Measurements from ENCODE around the gene CDADC1. TPM values are rescaled to one million over a fixed set of nuclear protein-coding genes. Genes with fewer than 3 reads are reported as not detected.

Gene CDADC1
- total RNA-seq, 1 experiment from 2014 or later = 7.6 TPM

DNA sequence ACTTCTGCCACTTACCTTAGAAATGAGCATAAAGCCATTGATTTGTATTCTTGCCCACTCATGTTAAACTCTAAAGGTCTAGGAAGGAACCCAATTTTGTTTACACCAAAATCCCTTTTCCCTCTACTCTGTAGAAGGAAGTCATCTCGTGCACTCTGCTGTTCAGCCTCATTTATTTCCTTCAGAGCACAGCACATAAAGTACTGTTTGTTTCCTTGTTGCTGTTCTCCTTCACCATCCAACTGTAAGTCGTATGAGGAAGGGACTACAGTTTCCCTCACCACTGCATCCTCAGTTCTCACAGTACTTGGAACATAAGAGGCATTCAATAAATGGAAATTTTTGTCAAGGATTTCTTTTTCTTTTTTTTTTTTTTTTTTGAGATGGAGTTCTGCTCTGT is 24.6 kb downstream of the CDADC1 start:
- CTCF ChIA-PET = no interaction called here
- no TSS peak for BruUV-seq (replicated peaks)
- no peaks in the 10 kb centered on the region for H3K27me3 ChIP-seq (ENCODE audit: insufficient read depth, low read length)
- no peak overlapping the region for H3K4me2 ChIP-seq (ENCODE audit: low read length)
- no peaks in the 10 kb centered on the region for H4K20me1 ChIP-seq (ENCODE audit: insufficient read depth)
- no peaks in the 10 kb centered on the region for H3K9me2 ChIP-seq (ENCODE audit: insufficient read depth)
- H2AFZ ChIP-seq (ENCODE audit: low read depth, low read length, poor library complexity, severe bottlenecking) = no peak overlapping the region
- H3K9me3 ChIP-seq (ENCODE audit: control insufficient read depth in 1 of 2, insufficient read depth in 1 of 2, low read depth in 1 of 2, low read length in 2 of 2) = no peaks in the 10 kb centered on the region
- no peak for TF ChIP-seq CBX3 (IDR thresholded peaks at IDR 0.05; ENCODE audit: low read depth)
- TF ChIP-seq, protein P1, sequence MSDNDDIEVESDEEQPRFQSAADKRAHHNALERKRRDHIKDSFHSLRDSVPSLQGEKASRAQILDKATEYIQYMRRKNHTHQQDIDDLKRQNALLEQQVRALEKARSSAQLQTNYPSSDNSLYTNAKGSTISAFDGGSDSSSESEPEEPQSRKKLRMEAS (IDR thresholded peaks at IDR 0.05) = no peak
- TF ChIP-seq ZNF274 (IDR thresholded peaks at IDR 0.05; ENCODE audit: low read depth, low read length) = no peak
- no peak for TF ChIP-seq SIN3A (IDR thresholded peaks at IDR 0.05; ENCODE audit: low read depth)
- no peak for TF ChIP-seq POLR2A (IDR thresholded peaks at IDR 0.05; ENCODE audit: borderline replicate concordance, extremely low read depth, insufficient read depth, insufficient read length)
- no peak overlapping the region for H3K27ac ChIP-seq (ENCODE audit: low read depth, low read length)
- no peak overlapping the region for H3K9ac ChIP-seq (ENCODE audit: low read length)
- DNase-seq (ENCODE audit: low read depth, low spot score) (no peak), ATAC-seq (no peak)
- intact Hi-C loops (cut with micrococcal nuclease) = no loop called here
- no peaks in the 10 kb centered on the region; a peak in 1 of 4 replicates for H3K36me3 ChIP-seq (ENCODE audit: control insufficient read depth in 1 of 2, insufficient read depth in 2 of 2, low read length in 2 of 2)
- no peaks in the 10 kb centered on the region for H3K4me1 ChIP-seq (ENCODE audit: control insufficient read depth in 1 of 2, insufficient read depth in 2 of 2, low read length in 2 of 2)
- POLR2A ChIA-PET = no interaction called here
- no peaks in the 10 kb centered on the region for H3K79me2 ChIP-seq (ENCODE audit: insufficient read depth, low read length)
- RAD21 ChIA-PET (ENCODE audit: low non-redundant PET in 1 of 2, low total read pairs in 2 of 2, uncharacterized antibody in 2 of 2, unreplicated experiment in 2 of 2) = no interaction called here
- no peak overlapping the region for H3K4me3 ChIP-seq (replicated peaks in 1 of 2; ENCODE audit: low read depth in 1 of 2, low read length in 2 of 2)

DNA sequence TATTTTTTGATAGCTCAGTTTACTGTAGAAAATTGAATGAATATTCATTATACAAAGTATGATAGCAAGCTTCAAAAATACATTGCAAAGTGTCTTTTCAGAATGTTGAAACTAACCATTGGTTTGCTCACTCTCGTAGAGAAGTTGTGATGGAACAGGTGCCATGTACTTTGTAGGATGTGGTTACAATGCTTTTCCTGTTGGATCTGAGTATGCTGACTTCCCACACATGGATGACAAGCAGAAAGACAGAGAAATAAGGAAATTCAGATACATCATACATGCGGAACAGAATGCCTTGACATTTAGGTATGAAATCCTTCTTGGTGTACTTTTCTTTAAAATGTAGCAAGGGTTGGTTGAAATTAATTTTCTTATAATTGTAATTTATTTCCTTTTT is 30.5 kb downstream of the CDADC1 start:
- Histone ChIP-seq H4K20me1 (ENCODE audit: insufficient read depth) (no peaks in the 10 kb centered on the region), H3K27ac (ENCODE audit: low read depth, low read length) (no peak overlapping the region), H3K36me3 (ENCODE audit: control insufficient read depth in 1 of 2, insufficient read depth in 2 of 2, low read length in 2 of 2) (no peaks in the 10 kb centered on the region; a peak in 1 of 4 replicates), H3K4me1 (ENCODE audit: control insufficient read depth in 1 of 2, insufficient read depth in 2 of 2, low read length in 2 of 2) (no peaks in the 10 kb centered on the region), H3K9ac (ENCODE audit: low read length) (no peak overlapping the region), H3K9me3 (ENCODE audit: control insufficient read depth in 1 of 2, insufficient read depth in 1 of 2, low read depth in 1 of 2, low read length in 2 of 2) (no peaks in the 10 kb centered on the region), H3K9me2 (ENCODE audit: insufficient read depth) (no peaks in the 10 kb centered on the region), H3K27me3 (ENCODE audit: insufficient read depth, low read length) (no peaks in the 10 kb centered on the region), H3K79me2 (ENCODE audit: insufficient read depth, low read length) (no peaks in the 10 kb centered on the region), H2AFZ (ENCODE audit: low read depth, low read length, poor library complexity, severe bottlenecking) (no peak overlapping the region), H3K4me3 (replicated peaks in 1 of 2; ENCODE audit: low read depth in 1 of 2, low read length in 2 of 2) (no peak overlapping the region), H3K4me2 (ENCODE audit: low read length) (no peak overlapping the region)
- no TSS peak for BruUV-seq (replicated peaks)
- DNase-seq (ENCODE audit: low read depth, low spot score) = no peak
- intact Hi-C loops (cut with micrococcal nuclease) = no loop called here
- RAD21 ChIA-PET (ENCODE audit: low non-redundant PET in 1 of 2, low total read pairs in 2 of 2, uncharacterized antibody in 2 of 2, unreplicated experiment in 2 of 2) = no interaction called here
- CTCF ChIA-PET = interaction anchor here (1.0 kb wide), 1 partner anchor 9 kb away, joined by 3 read pairs; no protein-coding TSS in a partner anchor
- POLR2A ChIA-PET = no interaction called here
- ATAC-seq = no peak
- TF ChIP-seq, protein P2, sequence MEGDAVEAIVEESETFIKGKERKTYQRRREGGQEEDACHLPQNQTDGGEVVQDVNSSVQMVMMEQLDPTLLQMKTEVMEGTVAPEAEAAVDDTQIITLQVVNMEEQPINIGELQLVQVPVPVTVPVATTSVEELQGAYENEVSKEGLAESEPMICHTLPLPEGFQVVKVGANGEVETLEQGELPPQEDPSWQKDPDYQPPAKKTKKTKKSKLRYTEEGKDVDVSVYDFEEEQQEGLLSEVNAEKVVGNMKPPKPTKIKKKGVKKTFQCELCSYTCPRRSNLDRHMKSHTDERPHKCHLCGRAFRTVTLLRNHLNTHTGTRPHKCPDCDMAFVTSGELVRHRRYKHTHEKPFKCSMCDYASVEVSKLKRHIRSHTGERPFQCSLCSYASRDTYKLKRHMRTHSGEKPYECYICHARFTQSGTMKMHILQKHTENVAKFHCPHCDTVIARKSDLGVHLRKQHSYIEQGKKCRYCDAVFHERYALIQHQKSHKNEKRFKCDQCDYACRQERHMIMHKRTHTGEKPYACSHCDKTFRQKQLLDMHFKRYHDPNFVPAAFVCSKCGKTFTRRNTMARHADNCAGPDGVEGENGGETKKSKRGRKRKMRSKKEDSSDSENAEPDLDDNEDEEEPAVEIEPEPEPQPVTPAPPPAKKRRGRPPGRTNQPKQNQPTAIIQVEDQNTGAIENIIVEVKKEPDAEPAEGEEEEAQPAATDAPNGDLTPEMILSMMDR (IDR thresholded peaks at IDR 0.05 in 2 of 3, conservative IDR thresholded peaks at IDR 0.05 in 1 of 3; ENCODE audit: borderline replicate concordance in 1 of 3, insufficient read depth in 1 of 3, low read depth in 2 of 3, low read length in 2 of 3) = no peak
- TF ChIP-seq SRF (IDR thresholded peaks at IDR 0.05; ENCODE audit: low read depth) = no peak
- TF ChIP-seq JUND (IDR thresholded peaks at IDR 0.05) = no peak
- TF ChIP-seq, protein P3, sequence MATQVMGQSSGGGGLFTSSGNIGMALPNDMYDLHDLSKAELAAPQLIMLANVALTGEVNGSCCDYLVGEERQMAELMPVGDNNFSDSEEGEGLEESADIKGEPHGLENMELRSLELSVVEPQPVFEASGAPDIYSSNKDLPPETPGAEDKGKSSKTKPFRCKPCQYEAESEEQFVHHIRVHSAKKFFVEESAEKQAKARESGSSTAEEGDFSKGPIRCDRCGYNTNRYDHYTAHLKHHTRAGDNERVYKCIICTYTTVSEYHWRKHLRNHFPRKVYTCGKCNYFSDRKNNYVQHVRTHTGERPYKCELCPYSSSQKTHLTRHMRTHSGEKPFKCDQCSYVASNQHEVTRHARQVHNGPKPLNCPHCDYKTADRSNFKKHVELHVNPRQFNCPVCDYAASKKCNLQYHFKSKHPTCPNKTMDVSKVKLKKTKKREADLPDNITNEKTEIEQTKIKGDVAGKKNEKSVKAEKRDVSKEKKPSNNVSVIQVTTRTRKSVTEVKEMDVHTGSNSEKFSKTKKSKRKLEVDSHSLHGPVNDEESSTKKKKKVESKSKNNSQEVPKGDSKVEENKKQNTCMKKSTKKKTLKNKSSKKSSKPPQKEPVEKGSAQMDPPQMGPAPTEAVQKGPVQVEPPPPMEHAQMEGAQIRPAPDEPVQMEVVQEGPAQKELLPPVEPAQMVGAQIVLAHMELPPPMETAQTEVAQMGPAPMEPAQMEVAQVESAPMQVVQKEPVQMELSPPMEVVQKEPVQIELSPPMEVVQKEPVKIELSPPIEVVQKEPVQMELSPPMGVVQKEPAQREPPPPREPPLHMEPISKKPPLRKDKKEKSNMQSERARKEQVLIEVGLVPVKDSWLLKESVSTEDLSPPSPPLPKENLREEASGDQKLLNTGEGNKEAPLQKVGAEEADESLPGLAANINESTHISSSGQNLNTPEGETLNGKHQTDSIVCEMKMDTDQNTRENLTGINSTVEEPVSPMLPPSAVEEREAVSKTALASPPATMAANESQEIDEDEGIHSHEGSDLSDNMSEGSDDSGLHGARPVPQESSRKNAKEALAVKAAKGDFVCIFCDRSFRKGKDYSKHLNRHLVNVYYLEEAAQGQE (IDR thresholded peaks at IDR 0.05; ENCODE audit: low read depth) = no peak
- no peak for TF ChIP-seq CEBPB (IDR thresholded peaks at IDR 0.05; ENCODE audit: low read depth)
- TF ChIP-seq ELF1 (IDR thresholded peaks at IDR 0.05; ENCODE audit: borderline replicate concordance, low read depth) = no peak
- no peak for TF ChIP-seq SIN3A (IDR thresholded peaks at IDR 0.05; ENCODE audit: low read depth)
- TF ChIP-seq FOSL1 (IDR thresholded peaks at IDR 0.05; ENCODE audit: low read depth) = no peak
- TF ChIP-seq, protein P4, sequence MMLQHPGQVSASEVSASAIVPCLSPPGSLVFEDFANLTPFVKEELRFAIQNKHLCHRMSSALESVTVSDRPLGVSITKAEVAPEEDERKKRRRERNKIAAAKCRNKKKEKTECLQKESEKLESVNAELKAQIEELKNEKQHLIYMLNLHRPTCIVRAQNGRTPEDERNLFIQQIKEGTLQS (IDR thresholded peaks at IDR 0.05) = no peak
- TF ChIP-seq, protein P5, sequence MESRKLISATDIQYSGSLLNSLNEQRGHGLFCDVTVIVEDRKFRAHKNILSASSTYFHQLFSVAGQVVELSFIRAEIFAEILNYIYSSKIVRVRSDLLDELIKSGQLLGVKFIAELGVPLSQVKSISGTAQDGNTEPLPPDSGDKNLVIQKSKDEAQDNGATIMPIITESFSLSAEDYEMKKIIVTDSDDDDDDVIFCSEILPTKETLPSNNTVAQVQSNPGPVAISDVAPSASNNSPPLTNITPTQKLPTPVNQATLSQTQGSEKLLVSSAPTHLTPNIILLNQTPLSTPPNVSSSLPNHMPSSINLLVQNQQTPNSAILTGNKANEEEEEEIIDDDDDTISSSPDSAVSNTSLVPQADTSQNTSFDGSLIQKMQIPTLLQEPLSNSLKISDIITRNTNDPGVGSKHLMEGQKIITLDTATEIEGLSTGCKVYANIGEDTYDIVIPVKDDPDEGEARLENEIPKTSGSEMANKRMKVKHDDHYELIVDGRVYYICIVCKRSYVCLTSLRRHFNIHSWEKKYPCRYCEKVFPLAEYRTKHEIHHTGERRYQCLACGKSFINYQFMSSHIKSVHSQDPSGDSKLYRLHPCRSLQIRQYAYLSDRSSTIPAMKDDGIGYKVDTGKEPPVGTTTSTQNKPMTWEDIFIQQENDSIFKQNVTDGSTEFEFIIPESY (IDR thresholded peaks at IDR 0.05; ENCODE audit: extremely low read depth, insufficient replicate concordance, low read length) = no peak
